Endodermal cell (in vitro differentiated cells): ENCODE data around the gene VGLL2. TPM values are rescaled to one million over a fixed set of nuclear protein-coding genes. Genes with fewer than 3 reads are reported as not detected.
A peak's percentile ranks its signal among the peaks of the same experiment; 100 is the strongest.

ENCODE experiments used
- DNase-seq: peaks from one replicate; pipeline ENCODE4 v3.0.0-alpha.2; 2017
- H3K27ac ChIP-seq: 2 replicates; pipeline ENCODE4 v1.5.1; 2013; ENCODE audit warnings: mild to moderate bottlenecking, low read depth, low read length, moderate library complexity
- H3K27me3 ChIP-seq: 2 replicates; pipeline ENCODE4 v1.6.1; 2013; ENCODE audit warnings: mild to moderate bottlenecking, low read length, moderate library complexity; ENCODE audit not compliant: insufficient read depth, control insufficient read depth, poor library complexity, severe bottlenecking
- H3K36me3 ChIP-seq: 2 replicates; pipeline ENCODE4 v1.7.0; 2013; ENCODE audit warnings: mild to moderate bottlenecking, low read length, moderate library complexity; ENCODE audit not compliant: control insufficient read depth, insufficient read depth
- H3K4me1 ChIP-seq: one replicate; pipeline ENCODE4 v1.7.0; 2013; ENCODE audit warnings: low read length; ENCODE audit not compliant: control insufficient read depth, insufficient read depth
- H3K4me3 ChIP-seq: 2 replicates; pipeline ENCODE4 v1.5.1; 2013; ENCODE audit warnings: mild to moderate bottlenecking, low read length, moderate library complexity
- H3K9ac ChIP-seq: 2 replicates; pipeline ENCODE4 v1.6.1; 2013; ENCODE audit warnings: mild to moderate bottlenecking, low read length, moderate library complexity; ENCODE audit not compliant: poor library complexity, severe bottlenecking; ENCODE audit errors: extremely low read depth
- H3K9me3 ChIP-seq: 2 replicates; pipeline ENCODE4 v1.6.1; 2013; ENCODE audit warnings: mild to moderate bottlenecking, low read length, moderate library complexity; ENCODE audit not compliant: control insufficient read depth
- H3K27ac Mint-ChIP-seq: 2 replicates; pipeline ENCODE4 v1.8.0; 2020; ENCODE audit warnings: mixed read lengths
- H3K27me3 Mint-ChIP-seq: 2 replicates; pipeline ENCODE4 v1.8.0; 2021; ENCODE audit warnings: mild to moderate bottlenecking, mixed read lengths; ENCODE audit not compliant: insufficient read depth
- H3K36me3 Mint-ChIP-seq: 2 replicates; pipeline ENCODE4 v1.8.0; 2020; ENCODE audit warnings: low read depth, mixed read lengths
- H3K4me1 Mint-ChIP-seq: 2 replicates; pipeline ENCODE4 v1.8.0; 2020; ENCODE audit warnings: mixed read lengths
- H3K4me3 Mint-ChIP-seq: 2 replicates; pipeline ENCODE4 v1.8.0; 2020; ENCODE audit warnings: mild to moderate bottlenecking, moderate library complexity, mixed read lengths
- H3K9me3 Mint-ChIP-seq: 2 replicates; pipeline ENCODE4 v1.8.0; 2020; ENCODE audit warnings: mild to moderate bottlenecking, mixed read lengths
- whole genome bisulfite sequencing, 2 experiments: methylation state at CpG; one replicate each; pipeline versions ENCODE4 v1.1.5 to v1.1.7; 2013; ENCODE audit warnings: missing lambda C conversion rate in 2 of 2, mixed read lengths in 1 of 2; ENCODE audit not compliant: insufficient coverage in 1 of 2, insufficient read length in 1 of 2; 5-methylcytosine and 5-hydroxymethylcytosine counted together
- total RNA-seq, 2 donors: library from RNA; stranded (reverse); fragmentation: NEBNext Ultra II Directional in 1 of 2; extraction: Animal tissue kit (Norgen Biotek cat#: 25700) in 1 of 2; gene quantifications; 2 replicates in 1 of 2; 3 replicates in 1 of 2; pipeline ENCODE4 v1.2.1, GENCODE V29; 2021
- TF ChIP-seq, protein P1 (sequence below): fragments of 200-600 bp; sonication (generic); conservative IDR thresholded peaks from 2 replicates; pipeline ENCODE4 v1.5.0; 2021; ENCODE audit warnings: antibody characterized with exemption, mild to moderate bottlenecking

VGLL2 gene
- total RNA-seq, 2 donors from 2014 or later = 0.15 TPM; not detected in 1

DNA sequence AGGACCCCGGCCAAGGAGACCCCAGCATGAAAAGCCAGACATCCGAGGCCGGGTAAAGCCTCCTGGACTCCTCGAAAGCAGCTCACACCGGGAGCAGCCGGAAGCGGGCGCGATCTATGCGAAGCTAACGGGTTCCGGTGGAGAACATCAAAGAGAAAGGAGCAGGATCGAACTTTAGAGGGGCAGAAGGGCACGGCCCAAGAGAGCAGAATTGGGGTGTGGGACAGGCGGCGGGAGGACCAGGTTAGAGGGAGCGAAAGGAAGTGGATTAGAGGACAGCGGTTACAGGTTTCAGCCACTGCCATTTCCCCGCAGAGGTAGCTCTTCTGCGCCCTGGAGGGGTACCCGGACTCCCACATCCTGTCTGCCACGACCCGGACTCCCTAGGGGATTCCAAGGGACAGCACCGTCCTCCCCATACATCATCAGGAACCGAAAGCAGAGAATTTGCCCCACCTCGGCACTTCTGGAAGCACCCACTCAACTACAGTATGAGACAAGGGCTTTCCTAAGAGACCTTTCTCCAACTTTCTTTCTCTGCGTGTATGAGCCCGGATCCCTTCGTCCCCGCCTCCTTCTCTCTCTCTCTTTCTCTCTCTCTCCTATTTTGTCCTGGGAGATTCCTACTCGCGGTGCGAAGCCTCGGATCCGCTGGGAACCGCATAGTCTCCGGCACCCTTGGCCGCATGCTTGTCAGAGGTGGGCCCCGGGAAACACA, 507 bp upstream of the VGLL2 start:
- Histone ChIP-seq H3K27ac (no peak overlapping the region), H3K4me1 (no peaks in the 10 kb centered on the region), H3K36me3 (no peaks in the 10 kb centered on the region), H3K27me3 (peaks cover 99% of the 10 kb centered on the region), H3K9ac (no peak overlapping the region), H3K9me3 (no peaks in the 10 kb centered on the region), H3K4me3 (peak overlapping the region; percentile 78)
- H3K27me3 Mint-ChIP-seq = peaks cover 83% of the 10 kb centered on the region
- H3K27ac Mint-ChIP-seq = no peak overlapping the region
- DNase-seq = peak; percentile 67
- H3K4me3 Mint-ChIP-seq = peak overlapping the region; percentile 57
- WGBS, 2 experiments = 3% methylated on average over 18 to 39 of the region's 39 CpGs
- H3K36me3 Mint-ChIP-seq = no peaks in the 10 kb centered on the region
- no peaks in the 10 kb centered on the region for H3K9me3 Mint-ChIP-seq
- peaks cover 19% of the 10 kb centered on the region for H3K4me1 Mint-ChIP-seq
- TF ChIP-seq, protein P1, sequence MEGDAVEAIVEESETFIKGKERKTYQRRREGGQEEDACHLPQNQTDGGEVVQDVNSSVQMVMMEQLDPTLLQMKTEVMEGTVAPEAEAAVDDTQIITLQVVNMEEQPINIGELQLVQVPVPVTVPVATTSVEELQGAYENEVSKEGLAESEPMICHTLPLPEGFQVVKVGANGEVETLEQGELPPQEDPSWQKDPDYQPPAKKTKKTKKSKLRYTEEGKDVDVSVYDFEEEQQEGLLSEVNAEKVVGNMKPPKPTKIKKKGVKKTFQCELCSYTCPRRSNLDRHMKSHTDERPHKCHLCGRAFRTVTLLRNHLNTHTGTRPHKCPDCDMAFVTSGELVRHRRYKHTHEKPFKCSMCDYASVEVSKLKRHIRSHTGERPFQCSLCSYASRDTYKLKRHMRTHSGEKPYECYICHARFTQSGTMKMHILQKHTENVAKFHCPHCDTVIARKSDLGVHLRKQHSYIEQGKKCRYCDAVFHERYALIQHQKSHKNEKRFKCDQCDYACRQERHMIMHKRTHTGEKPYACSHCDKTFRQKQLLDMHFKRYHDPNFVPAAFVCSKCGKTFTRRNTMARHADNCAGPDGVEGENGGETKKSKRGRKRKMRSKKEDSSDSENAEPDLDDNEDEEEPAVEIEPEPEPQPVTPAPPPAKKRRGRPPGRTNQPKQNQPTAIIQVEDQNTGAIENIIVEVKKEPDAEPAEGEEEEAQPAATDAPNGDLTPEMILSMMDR = no peak

DNA sequence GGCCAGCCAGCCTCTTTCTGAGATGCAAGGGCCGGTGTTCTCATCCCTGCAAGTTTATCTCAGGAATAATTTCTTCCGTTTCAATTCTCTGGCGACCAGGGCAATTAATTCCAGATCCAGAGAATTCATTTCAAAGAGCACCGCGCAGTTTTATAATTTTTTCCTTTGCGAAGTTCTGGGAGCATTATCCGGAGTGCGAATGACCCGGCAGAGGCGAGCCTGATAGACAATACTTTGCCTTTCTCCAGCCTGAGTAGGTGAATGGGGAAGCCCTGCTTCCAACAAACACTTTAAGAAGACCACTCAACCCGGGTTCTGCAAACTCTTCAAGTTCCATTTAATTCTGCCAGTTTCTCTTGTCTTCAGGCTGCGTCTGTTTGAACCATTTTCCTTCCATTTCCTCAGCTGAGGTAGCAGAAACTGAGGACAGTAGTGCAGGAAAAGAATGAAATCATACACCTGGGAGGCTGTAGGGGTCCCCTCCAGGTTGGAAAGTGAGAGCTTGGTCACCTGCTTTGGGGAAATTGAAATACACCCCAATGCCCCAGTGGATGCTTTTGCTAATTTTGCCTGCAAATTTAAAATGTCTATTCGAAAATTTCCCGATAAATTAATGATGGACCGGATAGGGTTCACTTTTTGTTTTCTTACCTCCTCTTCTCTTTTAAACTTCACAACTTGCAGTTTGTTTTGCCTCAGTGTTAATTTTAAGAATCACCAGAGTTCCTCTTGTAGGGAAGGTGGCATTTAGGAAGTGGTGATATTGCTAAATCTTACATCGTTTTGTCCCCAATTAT, 1.1 kb downstream of the VGLL2 start:
- Mint-ChIP-seq H3K4me3 (peak overlapping the region; percentile 57), H3K4me1 (peaks cover 22% of the 10 kb centered on the region), H3K36me3 (no peaks in the 10 kb centered on the region), H3K27ac (no peak overlapping the region), H3K9me3 (no peaks in the 10 kb centered on the region), H3K27me3 (peaks cover 97% of the 10 kb centered on the region)
- Histone ChIP-seq H3K27me3 (peaks cover 99% of the 10 kb centered on the region), H3K36me3 (no peaks in the 10 kb centered on the region), H3K4me1 (no peaks in the 10 kb centered on the region), H3K27ac (no peak overlapping the region), H3K9ac (no peak overlapping the region), H3K9me3 (no peaks in the 10 kb centered on the region), H3K4me3 (peak overlapping the region; percentile 78)
- TF ChIP-seq, protein P1 = no peak
- 27 to 43% methylated on average over 9 to 16 of the region's 16 CpGs for WGBS, 2 experiments
- DNase-seq = no peak

DNA sequence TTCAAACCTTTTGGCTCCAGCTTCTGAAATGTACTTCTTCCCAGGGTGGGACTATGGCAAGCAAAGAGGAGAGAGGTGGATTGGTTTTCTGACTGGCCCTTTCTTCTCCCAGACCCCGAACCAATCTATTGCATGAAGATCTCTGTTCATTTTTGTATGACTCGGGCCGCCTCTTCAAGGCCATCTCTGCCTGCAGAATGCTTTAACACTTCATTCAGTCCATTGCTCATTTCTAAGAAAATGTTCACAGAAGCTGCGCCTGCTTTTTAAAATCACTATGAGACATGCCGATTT, 1.6 kb downstream of the VGLL2 start:
- Mint-ChIP-seq H3K27me3 (peaks cover 97% of the 10 kb centered on the region), H3K36me3 (no peaks in the 10 kb centered on the region), H3K4me3 (no peak overlapping the region), H3K27ac (no peak overlapping the region), H3K4me1 (peaks cover 18% of the 10 kb centered on the region), H3K9me3 (no peaks in the 10 kb centered on the region)
- DNase-seq = no peak
- H3K27me3 ChIP-seq = peaks cover 99% of the 10 kb centered on the region
- no peak overlapping the region for H3K4me3 ChIP-seq
- no peak overlapping the region for H3K27ac ChIP-seq
- no peak overlapping the region for H3K9ac ChIP-seq
- WGBS, 2 experiments = 66 to 75% methylated on average over 4 to 5 of the region's 5 CpGs
- no peaks in the 10 kb centered on the region for H3K9me3 ChIP-seq
- H3K36me3 ChIP-seq = no peaks in the 10 kb centered on the region
- TF ChIP-seq, protein P1 = no peak
- H3K4me1 ChIP-seq = no peaks in the 10 kb centered on the region
